WTC11 (cell line): ENCODE measurements around the gene ALG10.

ENCODE experiments used
- ATF2 ChIP-seq: sonication (generic); formaldehyde crosslinking; IDR thresholded peaks from 2 replicates; pipeline ENCODE4 v1.8.1; 2022; ENCODE audit warnings: low read depth, missing genetic modification reagents, borderline replicate concordance
- ETV6 ChIP-seq: sonication (generic); formaldehyde crosslinking; IDR thresholded peaks from 2 replicates; pipeline ENCODE4 v1.8.1; 2022; ENCODE audit warnings: mild to moderate bottlenecking, missing genetic modification reagents
- TF ChIP-seq, protein P1 (sequence below): sonication (generic); formaldehyde crosslinking; conservative IDR thresholded peaks from 2 replicates; pipeline ENCODE4 v1.8.1; 2023; ENCODE audit warnings: mild to moderate bottlenecking, low read depth, missing genetic modification reagents, moderate library complexity
- TF ChIP-seq, protein P2 (sequence below): fragments of 200-600 bp; IDR thresholded peaks from 2 replicates; pipeline ENCODE4 v1.8.0; 2022; ENCODE audit warnings: antibody characterized with exemption

DNA sequence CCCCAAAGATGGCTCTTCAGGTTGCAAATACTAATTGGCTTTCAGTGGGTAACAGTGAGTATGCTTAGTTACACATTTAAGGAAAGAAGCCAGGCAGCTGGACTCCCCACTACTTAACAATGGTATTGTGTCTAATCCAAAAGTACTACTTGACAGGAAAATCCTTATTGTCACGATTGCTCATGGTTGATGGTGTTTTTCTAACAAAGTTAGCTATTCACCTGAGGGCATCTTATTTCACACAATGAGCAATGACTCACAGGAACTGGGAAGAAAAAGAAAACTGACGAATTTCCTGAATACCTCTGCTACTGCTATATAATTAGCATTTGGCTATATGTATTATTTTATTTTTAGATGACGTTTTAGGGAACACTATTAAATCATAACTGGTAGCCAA, 33.4 kb upstream of the ALG10 start:
- TF ChIP-seq ETV6 (CRISPR knock-in tag): no peak
- TF ChIP-seq, protein P1, sequence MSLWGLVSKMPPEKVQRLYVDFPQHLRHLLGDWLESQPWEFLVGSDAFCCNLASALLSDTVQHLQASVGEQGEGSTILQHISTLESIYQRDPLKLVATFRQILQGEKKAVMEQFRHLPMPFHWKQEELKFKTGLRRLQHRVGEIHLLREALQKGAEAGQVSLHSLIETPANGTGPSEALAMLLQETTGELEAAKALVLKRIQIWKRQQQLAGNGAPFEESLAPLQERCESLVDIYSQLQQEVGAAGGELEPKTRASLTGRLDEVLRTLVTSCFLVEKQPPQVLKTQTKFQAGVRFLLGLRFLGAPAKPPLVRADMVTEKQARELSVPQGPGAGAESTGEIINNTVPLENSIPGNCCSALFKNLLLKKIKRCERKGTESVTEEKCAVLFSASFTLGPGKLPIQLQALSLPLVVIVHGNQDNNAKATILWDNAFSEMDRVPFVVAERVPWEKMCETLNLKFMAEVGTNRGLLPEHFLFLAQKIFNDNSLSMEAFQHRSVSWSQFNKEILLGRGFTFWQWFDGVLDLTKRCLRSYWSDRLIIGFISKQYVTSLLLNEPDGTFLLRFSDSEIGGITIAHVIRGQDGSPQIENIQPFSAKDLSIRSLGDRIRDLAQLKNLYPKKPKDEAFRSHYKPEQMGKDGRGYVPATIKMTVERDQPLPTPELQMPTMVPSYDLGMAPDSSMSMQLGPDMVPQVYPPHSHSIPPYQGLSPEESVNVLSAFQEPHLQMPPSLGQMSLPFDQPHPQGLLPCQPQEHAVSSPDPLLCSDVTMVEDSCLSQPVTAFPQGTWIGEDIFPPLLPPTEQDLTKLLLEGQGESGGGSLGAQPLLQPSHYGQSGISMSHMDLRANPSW: no peak
- TF ChIP-seq, protein P2, sequence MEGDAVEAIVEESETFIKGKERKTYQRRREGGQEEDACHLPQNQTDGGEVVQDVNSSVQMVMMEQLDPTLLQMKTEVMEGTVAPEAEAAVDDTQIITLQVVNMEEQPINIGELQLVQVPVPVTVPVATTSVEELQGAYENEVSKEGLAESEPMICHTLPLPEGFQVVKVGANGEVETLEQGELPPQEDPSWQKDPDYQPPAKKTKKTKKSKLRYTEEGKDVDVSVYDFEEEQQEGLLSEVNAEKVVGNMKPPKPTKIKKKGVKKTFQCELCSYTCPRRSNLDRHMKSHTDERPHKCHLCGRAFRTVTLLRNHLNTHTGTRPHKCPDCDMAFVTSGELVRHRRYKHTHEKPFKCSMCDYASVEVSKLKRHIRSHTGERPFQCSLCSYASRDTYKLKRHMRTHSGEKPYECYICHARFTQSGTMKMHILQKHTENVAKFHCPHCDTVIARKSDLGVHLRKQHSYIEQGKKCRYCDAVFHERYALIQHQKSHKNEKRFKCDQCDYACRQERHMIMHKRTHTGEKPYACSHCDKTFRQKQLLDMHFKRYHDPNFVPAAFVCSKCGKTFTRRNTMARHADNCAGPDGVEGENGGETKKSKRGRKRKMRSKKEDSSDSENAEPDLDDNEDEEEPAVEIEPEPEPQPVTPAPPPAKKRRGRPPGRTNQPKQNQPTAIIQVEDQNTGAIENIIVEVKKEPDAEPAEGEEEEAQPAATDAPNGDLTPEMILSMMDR: no peak
- TF ChIP-seq ATF2: no peak
